HCT116 (cell line): ENCODE results near the gene MYO1B. TPM values are rescaled to one million over a fixed set of nuclear protein-coding genes. Genes with fewer than 3 reads are reported as not detected.

ENCODE experiments used
- ATAC-seq: fragments of 200-7000 bp; cut with Tn5 transposase; 2 replicates; pipeline ENCODE4 v1.9.1; 2020; ENCODE audit warnings: mild to moderate bottlenecking, moderate library complexity
- BruUV-seq: library from RNA; stranded (reverse); fragments of 400-500 nt; replicated peaks from 2 replicates; lab custom pipeline; 2021; lab: Mats Ljungman, UMichigan
- CTCF ChIA-PET: fragments of 300-600 bp; sonication (Branson Sonifier 250); formaldehyde crosslinking; loops from one replicate; lab custom pipeline; 2021; ENCODE audit warnings: antibody characterized with exemption; lab: Charles Lee
- POLR2A ChIA-PET: fragments of 300-600, 350-600 bp; sonication (Branson Sonifier 250); formaldehyde crosslinking; loops from one replicate; lab custom pipeline; 2021; ENCODE audit warnings: antibody characterized with exemption; lab: Charles Lee
- RAD21 ChIA-PET, 2 experiments: fragments of 300-600 bp; sonication (Branson Sonifier 250); formaldehyde crosslinking; loops; one replicate each; lab custom pipeline; 2023; ENCODE audit warnings: low total read pairs in 2 of 2; ENCODE audit not compliant: uncharacterized antibody in 2 of 2, unreplicated experiment in 2 of 2, low non-redundant PET in 1 of 2; lab: Charles Lee
- DNase-seq: peaks from one replicate; pipeline ENCODE4 v3.0.0-alpha.2; 2010; ENCODE audit warnings: low read depth, low spot score
- H2AFZ ChIP-seq: fragments of 200-600 bp; shearing (Covaris generic), sonication (generic); 2 replicates; pipeline ENCODE4 v1.6.1; 2017; ENCODE audit warnings: low read depth, mixed run types, mixed read lengths, antibody characterized with exemption, low read length; ENCODE audit not compliant: poor library complexity, severe bottlenecking
- H3K27ac ChIP-seq: 2 replicates; pipeline ENCODE4 v1.5.1; 2012; ENCODE audit warnings: low read depth, low read length
- H3K27me3 ChIP-seq: fragments of 200-600 bp; sonication (generic); 2 replicates; pipeline ENCODE4 v1.6.1; 2016; ENCODE audit warnings: mixed run types, low read length, mixed read lengths; ENCODE audit not compliant: insufficient read depth
- H3K36me3 ChIP-seq, 2 experiments: fragments of 200-500 bp in 1 of 2; fragments of 200-600 bp in 1 of 2; sonication (Bioruptor generic) in 1 of 2; sonication (generic) in 1 of 2; 2 replicates each; pipeline versions ENCODE4 v1.5.1 to v1.6.1; 2014 to 2016; ENCODE audit warnings: low read length in 2 of 2, inconsistent platforms in 1 of 2, mixed read lengths in 1 of 2, mixed run types in 1 of 2; ENCODE audit not compliant: insufficient read depth in 2 of 2, control insufficient read depth in 1 of 2
- H3K4me1 ChIP-seq, 2 experiments: fragments of 200-600 bp in 1 of 2; sonication (generic) in 1 of 2; 2 replicates each; pipeline versions ENCODE4 v1.5.1 to v1.6.1; 2012 to 2017; ENCODE audit warnings: low read length in 2 of 2, inconsistent platforms in 1 of 2, mild to moderate bottlenecking in 1 of 2, mixed read lengths in 1 of 2, mixed run types in 1 of 2, moderate library complexity in 1 of 2; ENCODE audit not compliant: insufficient read depth in 2 of 2, control insufficient read depth in 1 of 2
- H3K4me2 ChIP-seq: fragments of 200-600 bp; sonication (generic); 2 replicates; pipeline ENCODE4 v1.6.1; 2017; ENCODE audit warnings: mixed run types, low read length, mixed read lengths
- H3K4me3 ChIP-seq, 2 experiments: fragments of 200-600 bp in 1 of 2; sonication (generic) in 1 of 2; replicated peaks in 1 of 2; 2 replicates each; pipeline ENCODE4 v1.5.1; 2011 to 2016; ENCODE audit warnings: low read length in 2 of 2, control low read depth in 1 of 2, low read depth in 1 of 2, mild to moderate bottlenecking in 1 of 2, mixed read lengths in 1 of 2, mixed run types in 1 of 2
- H3K79me2 ChIP-seq: fragments of 200-600 bp; sonication (generic); 2 replicates; pipeline ENCODE4 v1.6.1; 2017; ENCODE audit warnings: mild to moderate bottlenecking, mixed run types, low read length, moderate library complexity, mixed read lengths; ENCODE audit not compliant: insufficient read depth
- H3K9ac ChIP-seq: fragments of 200-600 bp; sonication (generic); 2 replicates; pipeline ENCODE4 v1.6.1; 2016; ENCODE audit warnings: low read length, mixed read lengths
- H3K9me2 ChIP-seq: fragments of 200-600 bp; sonication (generic), shearing (Covaris generic); 2 replicates; pipeline ENCODE4 v1.6.1; 2017; ENCODE audit warnings: mixed run types, mild to moderate bottlenecking, moderate library complexity; ENCODE audit not compliant: insufficient read depth
- H3K9me3 ChIP-seq, 2 experiments: fragments of 200-500 bp in 1 of 2; fragments of 200-600 bp in 1 of 2; sonication (Bioruptor generic) in 1 of 2; sonication (generic) in 1 of 2; 2 replicates each; pipeline ENCODE4 v1.6.1; 2014 to 2017; ENCODE audit warnings: low read length in 2 of 2, mixed read lengths in 2 of 2, inconsistent platforms in 1 of 2, low read depth in 1 of 2, mild to moderate bottlenecking in 1 of 2, mixed run types in 1 of 2, moderate library complexity in 1 of 2; ENCODE audit not compliant: control insufficient read depth in 1 of 2, insufficient read depth in 1 of 2
- H4K20me1 ChIP-seq: fragments of 200-600 bp; sonication (generic), shearing (Covaris generic); 2 replicates; pipeline ENCODE4 v1.6.1; 2017; ENCODE audit warnings: mixed run types, mild to moderate bottlenecking, moderate library complexity; ENCODE audit not compliant: insufficient read depth
- CBX3 ChIP-seq: IDR thresholded peaks from 2 replicates; pipeline ENCODE4 v1.6.1; 2012; ENCODE audit warnings: low read depth
- CEBPB ChIP-seq: IDR thresholded peaks from 2 replicates; pipeline ENCODE4 v1.6.1; 2012; ENCODE audit warnings: low read depth
- EZH2phosphoT487 ChIP-seq: fragments of 200-600 bp; IDR thresholded peaks from 2 replicates; pipeline ENCODE4 v1.6.1; 2018; ENCODE audit warnings: antibody characterized with exemption, borderline replicate concordance
- SRF ChIP-seq: IDR thresholded peaks from 2 replicates; pipeline ENCODE4 v1.6.1; 2012; ENCODE audit warnings: low read depth
- TCF7L2 ChIP-seq: IDR thresholded peaks from 2 replicates; pipeline ENCODE4 v1.7.0; 2011; ENCODE audit warnings: borderline replicate concordance, inconsistent platforms; ENCODE audit not compliant: insufficient read depth, insufficient read length; ENCODE audit errors: extremely low read depth
- intact Hi-C: fragments of 100-400 bp; cut with micrococcal nuclease; formaldehyde crosslinking; loops from 2 replicates; pipeline ENCODE4 v1.10.0; 2022
- total RNA-seq: library from RNA; stranded (reverse); gene quantifications from one replicate; pipeline ENCODE4 v1.2.1, GENCODE V29; 2021; ENCODE audit not compliant: unreplicated experiment

Gene MYO1B
- total RNA-seq, 1 experiment from 2014 or later = 51.7 TPM

DNA sequence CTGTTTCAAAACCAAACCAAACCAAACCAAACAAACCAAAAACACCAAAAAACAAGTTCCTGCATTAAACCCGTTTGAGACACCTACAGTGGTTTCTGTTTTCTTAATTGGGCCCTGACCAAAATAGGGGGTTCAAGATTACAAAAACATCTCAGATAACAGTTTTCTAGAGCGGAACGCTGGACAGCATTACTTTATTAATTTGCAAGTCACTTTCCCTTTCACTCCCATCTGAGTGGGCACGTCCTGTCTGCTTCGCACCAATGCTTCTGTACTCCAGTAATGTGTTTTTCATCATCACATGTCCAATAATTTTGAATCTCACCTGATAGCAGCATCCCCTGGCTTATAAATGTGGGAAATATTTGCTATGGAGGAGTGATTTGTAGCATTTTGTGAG, 11.7 kb upstream of the MYO1B start:
- CTCF ChIA-PET = no interaction called here
- Histone ChIP-seq H3K4me1 (peaks cover 0 to 8% of the 10 kb centered on the region in 2 experiments; a peak in 1 of 4 replicates), H3K9ac (no peak overlapping the region), H3K27ac (no peak overlapping the region), H3K4me3 (no peak overlapping the region), H3K4me2 (no peak overlapping the region), H3K27me3 (no peaks in the 10 kb centered on the region), H3K9me3 (no peaks in the 10 kb centered on the region), H3K9me2 (no peaks in the 10 kb centered on the region), H3K36me3 (no peaks in the 10 kb centered on the region), H2AFZ (no peak overlapping the region), H3K79me2 (no peaks in the 10 kb centered on the region), H4K20me1 (no peaks in the 10 kb centered on the region)
- intact Hi-C loops = loop anchor here (5.0 kb wide), 1 partner anchor 269 kb away; no protein-coding TSS in a partner anchor
- ATAC-seq = no peak
- no TSS peak for BruUV-seq
- TF ChIP-seq EZH2phosphoT487 (no peak), TCF7L2 (no peak), CBX3 (no peak), SRF (no peak)
- no peak for DNase-seq
- POLR2A ChIA-PET = no interaction called here
- RAD21 ChIA-PET = no interaction called here

DNA sequence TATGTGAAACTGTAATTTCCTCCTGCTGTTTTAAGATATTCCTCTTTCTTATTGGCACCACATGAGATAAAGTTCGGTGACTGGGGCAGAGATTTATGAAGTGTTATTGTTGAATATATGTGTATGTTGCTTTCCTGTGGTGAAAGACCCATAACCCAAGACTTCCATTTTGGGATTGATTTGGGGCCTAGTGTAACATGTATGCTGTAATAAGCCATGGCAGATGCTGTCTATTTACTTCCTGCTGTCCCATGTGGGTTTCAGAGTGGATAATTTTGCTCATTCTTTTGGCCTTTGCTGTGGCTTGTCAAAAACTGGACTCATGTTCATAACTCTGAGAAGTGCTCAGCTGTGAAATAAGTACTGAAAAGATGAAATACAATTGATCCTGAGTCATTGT, 10.8 kb upstream of the MYO1B start:
- RAD21 ChIA-PET = no interaction called here
- Histone ChIP-seq H3K4me1 (peaks cover 0 to 8% of the 10 kb centered on the region in 2 experiments; a peak in 1 of 4 replicates), H3K4me3 (no peak overlapping the region), H3K27ac (no peak overlapping the region), H4K20me1 (no peaks in the 10 kb centered on the region), H3K9me3 (no peaks in the 10 kb centered on the region), H3K27me3 (no peaks in the 10 kb centered on the region), H3K79me2 (no peaks in the 10 kb centered on the region), H3K4me2 (no peak overlapping the region), H2AFZ (no peak overlapping the region), H3K36me3 (no peaks in the 10 kb centered on the region), H3K9me2 (no peaks in the 10 kb centered on the region), H3K9ac (no peak overlapping the region)
- ATAC-seq (no peak), DNase-seq (no peak)
- POLR2A ChIA-PET = no interaction called here
- CTCF ChIA-PET = no interaction called here
- intact Hi-C loops = loop anchor here (5.0 kb wide), 1 partner anchor 268 kb away; no protein-coding TSS in a partner anchor
- TF ChIP-seq CEBPB = no peak
- BruUV-seq = no TSS peak
